ENCODE data around the gene IKZF2.

Gene IKZF2

GRCh38 chr2:213002383-213002782, 149.0 kb downstream of the IKZF2 start:
- no peak overlapping the region for H3K4me3 ChIP-seq (replicated peaks in 1 of 2; ENCODE audit: low read depth in 2 of 2, low read length in 2 of 2)
- no peak for TF ChIP-seq CTCF (IDR thresholded peaks at IDR 0.05; ENCODE audit: low read depth, low read length)
- no peak for DNase-seq (ENCODE audit: low read depth in 2 of 2)

GRCh38 chr2:213001297-213001910, 150.0 kb downstream of the IKZF2 start:
- no peak overlapping the region for H3K4me3 ChIP-seq (replicated peaks in 1 of 2; ENCODE audit: low read depth in 2 of 2, low read length in 2 of 2)
- no peak for DNase-seq (ENCODE audit: low read depth in 2 of 2)
- TF ChIP-seq CTCF (IDR thresholded peaks at IDR 0.05; ENCODE audit: low read depth, low read length) = no peak

- no peak overlapping the region for H3K4me3 ChIP-seq (replicated peaks in 1 of 2; ENCODE audit: low read depth in 2 of 2, low read length in 2 of 2)
- no peak for TF ChIP-seq CTCF (IDR thresholded peaks at IDR 0.05; ENCODE audit: low read depth, low read length)
- peak; percentile 42 to 68 for DNase-seq (ENCODE audit: low read depth in 2 of 2)
Measured at GRCh38 chr2:212998626-212999359, 152.6 kb downstream of the IKZF2 start.

GRCh38 chr2:212997526-212998020, 153.8 kb downstream of the IKZF2 start:
- no peak for TF ChIP-seq CTCF (IDR thresholded peaks at IDR 0.05; ENCODE audit: low read depth, low read length)
- no peak overlapping the region for H3K4me3 ChIP-seq (replicated peaks in 1 of 2; ENCODE audit: low read depth in 2 of 2, low read length in 2 of 2)
- no peak for DNase-seq (ENCODE audit: low read depth in 2 of 2)

GRCh38 chr2:212995920-212996319, 155.5 kb downstream of the IKZF2 start:
- no peak for TF ChIP-seq CTCF (IDR thresholded peaks at IDR 0.05; ENCODE audit: low read depth, low read length)
- no peak overlapping the region for H3K4me3 ChIP-seq (replicated peaks in 1 of 2; ENCODE audit: low read depth in 2 of 2, low read length in 2 of 2)
- DNase-seq (ENCODE audit: low read depth in 2 of 2) = peak; percentile 35 to 78

- peak in 1 of 2 donors; percentile 55 for DNase-seq (ENCODE audit: low read depth in 2 of 2)
- TF ChIP-seq CTCF (IDR thresholded peaks at IDR 0.05; ENCODE audit: low read depth, low read length) = no peak
- no peak overlapping the region for H3K4me3 ChIP-seq (replicated peaks in 1 of 2; ENCODE audit: low read depth in 2 of 2, low read length in 2 of 2)
Measured at GRCh38 chr2:212994976-212995375, 156.4 kb downstream of the IKZF2 start.
